Adipocyte (in vitro differentiated cells): ENCODE data around the gene FOXN3.

Source experiments
- DNase-seq: peaks from one replicate; pipeline ENCODE4 v3.0.0-alpha.2; 2015; ENCODE audit warnings: low read depth
- H3K27me3 ChIP-seq: replicated peaks from 2 replicates; pipeline ENCODE4 v1.7.0; 2013; ENCODE audit warnings: mild to moderate bottlenecking, low read length, moderate library complexity; ENCODE audit not compliant: control insufficient read depth, insufficient read depth
- H3K36me3 ChIP-seq: 2 replicates; pipeline ENCODE4 v1.7.0; 2013; ENCODE audit warnings: low read length, mild to moderate bottlenecking, moderate library complexity; ENCODE audit not compliant: control insufficient read depth, insufficient read depth, severe bottlenecking
- H3K4me1 ChIP-seq: 2 replicates; pipeline ENCODE4 v1.7.0; 2013; ENCODE audit warnings: mild to moderate bottlenecking, low read length, moderate library complexity; ENCODE audit not compliant: control insufficient read depth, insufficient read depth
- H3K4me3 ChIP-seq: 2 replicates; pipeline ENCODE4 v1.7.0; 2013; ENCODE audit warnings: mild to moderate bottlenecking, low read length, moderate library complexity
- H3K9ac ChIP-seq: 2 replicates; pipeline ENCODE4 v1.7.0; 2013; ENCODE audit warnings: mild to moderate bottlenecking, low read length, moderate library complexity
- H3K9me3 ChIP-seq: 2 replicates; pipeline ENCODE4 v1.7.0; 2013; ENCODE audit warnings: mild to moderate bottlenecking, low read length, moderate library complexity; ENCODE audit not compliant: control insufficient read depth

The FOXN3 gene

DNA sequence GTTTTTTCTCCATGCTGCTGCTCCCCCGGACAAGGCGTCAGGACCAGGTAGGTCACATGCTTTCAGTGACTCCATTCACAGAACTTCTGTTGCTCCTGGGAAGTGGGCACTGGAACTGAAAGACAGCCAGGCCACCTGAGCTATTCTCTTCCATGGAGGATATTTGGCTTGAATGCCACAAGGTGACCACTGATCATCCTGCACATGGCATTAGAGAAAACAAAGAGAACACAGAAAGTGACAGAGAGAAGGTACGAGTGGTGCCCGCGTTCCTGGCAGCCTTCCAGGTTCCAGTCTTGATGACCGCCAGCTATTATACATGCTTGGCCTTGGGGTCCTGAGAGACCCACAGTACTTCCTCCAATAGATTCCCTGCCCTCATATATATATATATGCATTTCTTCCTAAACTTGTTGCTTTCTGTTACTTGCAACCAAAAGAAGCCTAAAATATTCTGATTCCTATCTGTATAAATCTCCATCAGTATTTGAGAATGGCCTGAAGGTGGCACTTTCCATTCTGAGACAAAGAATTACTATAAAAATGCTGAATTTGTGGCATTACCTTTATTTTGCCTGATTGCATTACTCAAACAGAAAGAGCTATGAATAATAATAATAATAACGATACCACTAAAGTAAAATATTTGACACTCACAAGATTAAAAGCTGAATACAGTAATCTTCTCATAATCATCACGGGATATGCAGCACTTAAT lies 174.9 kb downstream of the FOXN3 start:
- DNase-seq: no peak
- Histone ChIP-seq H3K4me1 (peaks cover 10% of the 10 kb centered on the region), H3K27me3 (no peaks in the 10 kb centered on the region), H3K9ac (no peak overlapping the region), H3K36me3 (peaks cover 5% of the 10 kb centered on the region), H3K9me3 (no peaks in the 10 kb centered on the region), H3K4me3 (no peak overlapping the region)

DNA sequence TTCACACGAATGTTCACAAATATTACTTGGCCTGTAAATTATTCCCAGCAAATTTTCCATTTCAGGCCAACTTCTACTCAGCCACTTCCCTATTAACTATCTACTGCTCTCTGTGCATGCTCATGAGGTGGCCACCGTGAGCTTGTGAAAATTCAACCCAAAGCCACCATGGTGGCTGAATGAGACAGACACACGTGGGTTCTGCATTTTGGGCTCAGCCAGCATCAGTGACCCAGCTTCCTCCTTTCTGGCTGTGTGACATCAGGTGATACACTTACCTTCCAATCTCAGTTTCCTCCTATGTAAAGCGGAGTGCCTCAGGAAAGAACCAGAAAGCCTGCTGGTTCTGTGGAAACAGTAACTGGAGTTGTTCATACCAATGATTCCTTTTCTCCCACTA lies 175.8 kb downstream of the FOXN3 start:
- Histone ChIP-seq H3K9me3 (no peaks in the 10 kb centered on the region), H3K27me3 (no peaks in the 10 kb centered on the region), H3K4me1 (peaks cover 10% of the 10 kb centered on the region), H3K4me3 (no peak overlapping the region), H3K9ac (no peak overlapping the region), H3K36me3 (peaks cover 5% of the 10 kb centered on the region)
- no peak for DNase-seq

DNA sequence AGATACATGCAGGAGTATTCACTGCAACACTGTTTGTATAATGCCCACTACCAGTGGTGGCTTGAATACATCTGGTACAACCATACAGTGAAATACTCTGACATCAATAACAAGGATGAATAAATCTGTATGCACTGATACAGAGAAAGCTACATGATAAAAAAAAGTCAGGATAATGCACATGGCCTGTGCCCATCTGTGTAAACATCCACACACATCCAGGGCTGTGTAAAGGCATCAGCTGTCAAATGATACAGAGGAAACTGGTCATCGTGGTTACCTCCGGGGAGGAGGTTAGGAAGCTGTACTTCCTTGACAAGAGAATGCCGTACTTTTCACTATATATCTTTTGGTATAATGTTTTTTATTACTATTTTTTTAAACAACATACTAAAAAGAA lies 176.6 kb downstream of the FOXN3 start:
- no peak for DNase-seq
- Histone ChIP-seq H3K9me3 (no peaks in the 10 kb centered on the region), H3K9ac (no peak overlapping the region), H3K4me3 (no peak overlapping the region), H3K36me3 (peaks cover 5% of the 10 kb centered on the region), H3K4me1 (peaks cover 10% of the 10 kb centered on the region), H3K27me3 (no peaks in the 10 kb centered on the region)

DNA sequence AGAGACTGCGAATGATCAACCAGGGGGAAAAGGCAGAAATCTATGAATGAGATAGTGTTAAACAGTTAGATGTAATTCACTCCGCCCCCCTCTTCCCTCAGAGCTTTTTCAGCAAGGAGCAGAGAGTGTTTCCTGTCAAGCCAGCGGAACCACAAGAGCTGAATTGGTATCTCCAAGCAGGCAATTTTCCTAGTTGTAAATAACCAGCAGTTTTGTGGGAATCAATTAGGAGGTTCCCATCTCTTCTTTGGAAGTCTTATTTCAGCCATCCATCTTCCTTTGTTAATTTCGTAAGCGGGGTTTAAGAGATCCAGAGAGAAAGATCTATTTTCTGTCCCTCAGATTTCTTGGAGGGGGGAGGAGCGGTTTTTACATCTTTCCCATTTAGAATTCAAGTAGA lies 178.0 kb downstream of the FOXN3 start:
- no peak for DNase-seq
- Histone ChIP-seq H3K4me3 (no peak overlapping the region), H3K9me3 (no peaks in the 10 kb centered on the region)

DNA sequence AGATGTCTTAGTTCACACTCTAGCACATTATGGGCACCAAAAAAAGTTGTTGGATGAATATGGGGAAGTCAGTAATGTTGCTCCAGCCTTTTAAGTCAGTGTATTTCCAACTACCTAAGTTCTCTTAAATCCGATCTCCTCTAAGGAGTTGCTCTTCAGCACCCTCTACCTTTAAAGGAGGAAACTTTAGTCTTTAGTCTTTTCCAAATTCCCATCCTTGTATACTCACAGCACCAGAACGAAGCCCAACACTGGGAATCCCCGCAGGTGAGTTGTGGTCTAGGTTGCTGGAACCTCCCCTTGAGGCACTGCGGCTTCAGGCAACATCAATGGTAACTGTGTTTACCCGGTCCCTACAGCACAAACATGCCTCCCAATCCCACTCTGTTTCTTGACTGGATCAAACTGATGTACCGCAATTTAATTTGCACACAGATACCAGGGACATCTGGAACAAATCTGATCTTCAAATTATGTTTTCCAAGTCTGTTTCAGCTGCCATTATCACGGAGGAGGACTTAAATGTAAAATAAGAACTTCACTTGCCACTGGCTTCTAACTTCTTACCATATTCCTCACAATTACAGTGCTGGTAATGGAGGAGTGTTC lies 179.0 kb downstream of the FOXN3 start:
- peak; percentile 30 for DNase-seq
- Histone ChIP-seq H3K9me3 (no peaks in the 10 kb centered on the region), H3K27me3 (no peaks in the 10 kb centered on the region), H3K4me3 (no peak overlapping the region), H3K4me1 (peaks cover 5% of the 10 kb centered on the region), H3K9ac (no peak overlapping the region), H3K36me3 (no peaks in the 10 kb centered on the region)

More for the DNA sequence above, 178.0 kb downstream of the FOXN3 start:
- H3K4me1 ChIP-seq: peaks cover 10% of the 10 kb centered on the region
- no peak overlapping the region for H3K9ac ChIP-seq
- no peaks in the 10 kb centered on the region for H3K36me3 ChIP-seq
- no peaks in the 10 kb centered on the region for H3K27me3 ChIP-seq

DNA sequence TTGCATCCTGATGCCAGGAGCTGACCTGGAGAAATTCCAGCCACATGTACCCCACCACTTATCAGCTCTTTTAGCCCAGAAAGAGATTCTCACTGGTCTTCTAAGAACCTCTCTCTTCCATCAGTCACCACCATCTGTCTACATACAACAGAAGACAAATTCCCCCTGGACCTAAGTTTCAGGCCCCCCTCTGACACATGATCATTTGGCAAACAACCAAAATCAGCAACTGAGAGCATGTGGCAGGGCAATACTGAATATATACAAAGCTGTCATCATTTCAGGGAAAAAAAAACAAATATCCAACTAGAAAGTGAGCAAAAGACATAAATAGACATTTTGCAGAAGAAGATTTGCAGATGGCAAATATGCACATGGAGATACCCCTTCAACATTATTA lies 180.2 kb downstream of the FOXN3 start:
- H3K4me3 ChIP-seq: no peak overlapping the region
- H3K9ac ChIP-seq: no peak overlapping the region
- no peak for DNase-seq
- H3K9me3 ChIP-seq: no peaks in the 10 kb centered on the region
- no peaks in the 10 kb centered on the region for H3K27me3 ChIP-seq
- H3K4me1 ChIP-seq: no peaks in the 10 kb centered on the region
- no peaks in the 10 kb centered on the region for H3K36me3 ChIP-seq

DNA sequence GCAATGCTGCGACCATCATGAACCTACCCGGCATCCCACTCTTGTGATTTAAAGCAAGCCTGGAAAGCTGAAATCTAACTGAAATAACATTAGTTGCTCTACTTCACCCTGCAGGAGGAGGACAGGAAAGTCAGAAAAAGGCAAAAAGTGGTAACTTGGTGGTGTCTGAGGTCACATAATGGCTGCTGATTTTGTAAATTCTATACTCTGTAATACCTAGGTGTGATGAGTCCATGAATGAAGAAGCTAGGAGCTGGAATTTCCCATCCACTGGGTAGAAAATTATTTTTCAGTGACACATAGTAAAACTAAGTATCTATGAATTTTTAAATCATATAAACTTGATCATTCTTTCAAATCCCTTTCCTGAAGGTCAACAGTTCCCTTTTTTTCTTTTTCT lies 183.8 kb downstream of the FOXN3 start:
- H3K9ac ChIP-seq: no peak overlapping the region
- H3K9me3 ChIP-seq: no peaks in the 10 kb centered on the region
- no peaks in the 10 kb centered on the region for H3K27me3 ChIP-seq
- H3K4me1 ChIP-seq: peaks cover 7% of the 10 kb centered on the region
- H3K36me3 ChIP-seq: no peaks in the 10 kb centered on the region
- DNase-seq: no peak
- H3K4me3 ChIP-seq: no peak overlapping the region

DNA sequence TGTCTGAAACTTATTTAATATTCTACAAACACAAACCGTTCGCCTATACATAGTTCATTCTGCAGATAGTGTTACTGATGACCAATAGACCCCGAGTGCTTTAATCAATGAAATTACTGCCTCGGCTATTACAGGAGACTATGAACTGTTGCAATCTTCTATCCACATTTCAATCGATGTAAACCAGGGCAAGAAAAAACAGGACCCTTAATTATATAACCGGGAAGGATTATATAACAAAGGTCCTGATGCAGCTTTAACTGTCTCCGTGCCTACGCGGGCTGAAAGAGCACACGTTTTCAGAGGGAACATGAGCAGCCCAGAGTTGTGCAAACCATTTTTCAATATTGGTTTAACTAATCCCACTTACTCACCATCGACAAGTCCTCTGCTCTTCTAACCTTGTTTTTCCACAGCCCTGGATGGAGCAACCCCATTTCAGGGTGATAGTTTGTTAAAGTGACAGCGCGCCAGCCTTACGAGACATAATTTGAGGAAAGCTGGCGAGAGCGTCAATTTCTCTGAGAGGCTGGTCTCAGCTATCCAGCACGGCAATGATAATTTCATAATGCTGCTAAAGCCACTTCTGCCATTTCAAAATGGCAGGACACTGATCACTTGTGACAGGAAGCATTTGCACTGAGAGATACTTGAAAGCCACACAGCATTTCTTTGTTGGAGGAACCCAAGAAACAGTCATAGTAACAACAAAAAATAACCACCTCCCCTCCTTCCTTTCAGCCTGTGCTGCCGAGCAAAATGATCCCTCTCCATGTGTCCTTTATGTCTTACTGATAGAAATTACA lies 184.6 kb downstream of the FOXN3 start:
- Histone ChIP-seq H3K27me3 (no peaks in the 10 kb centered on the region), H3K36me3 (no peaks in the 10 kb centered on the region), H3K9ac (no peak overlapping the region), H3K4me3 (no peak overlapping the region), H3K4me1 (peaks cover 8% of the 10 kb centered on the region), H3K9me3 (no peaks in the 10 kb centered on the region)
- DNase-seq: no peak

DNA sequence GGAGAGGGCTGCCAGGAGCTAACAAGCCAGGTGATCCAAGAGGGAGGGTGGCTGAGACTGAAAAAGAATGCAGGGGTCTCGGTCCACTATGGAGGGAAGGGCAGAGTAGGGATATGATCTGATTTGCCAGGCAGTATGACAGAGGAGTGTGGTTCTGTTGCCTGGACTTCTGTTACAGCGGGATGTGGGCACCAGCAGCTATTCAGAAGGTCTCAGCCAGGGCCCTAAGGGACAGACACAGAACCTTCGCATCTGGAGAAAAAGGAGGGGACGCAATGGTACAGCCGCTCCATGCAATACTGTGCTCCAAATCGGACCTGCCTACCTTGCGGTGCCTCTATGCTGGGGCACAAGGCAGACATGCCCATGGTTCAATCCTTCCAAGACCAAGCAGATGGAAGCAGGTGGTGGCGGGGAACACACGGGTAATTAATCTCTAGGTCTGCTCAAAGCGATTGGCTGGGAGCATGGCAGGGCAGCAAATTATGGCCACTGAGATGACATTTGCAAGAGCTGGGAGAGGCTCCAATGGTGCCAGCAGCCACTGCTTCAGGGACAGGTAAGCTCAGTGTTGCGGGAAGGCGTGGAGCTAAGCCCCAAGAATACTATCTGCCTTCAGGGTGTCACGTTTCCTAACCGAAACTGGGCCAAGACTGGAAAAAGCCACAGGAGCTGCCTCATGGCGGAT lies 185.5 kb downstream of the FOXN3 start:
- Histone ChIP-seq H3K36me3 (no peaks in the 10 kb centered on the region), H3K4me1 (peaks cover 17% of the 10 kb centered on the region), H3K9me3 (no peaks in the 10 kb centered on the region), H3K27me3 (no peaks in the 10 kb centered on the region), H3K9ac (no peak overlapping the region), H3K4me3 (no peak overlapping the region)
- DNase-seq: no peak

DNA sequence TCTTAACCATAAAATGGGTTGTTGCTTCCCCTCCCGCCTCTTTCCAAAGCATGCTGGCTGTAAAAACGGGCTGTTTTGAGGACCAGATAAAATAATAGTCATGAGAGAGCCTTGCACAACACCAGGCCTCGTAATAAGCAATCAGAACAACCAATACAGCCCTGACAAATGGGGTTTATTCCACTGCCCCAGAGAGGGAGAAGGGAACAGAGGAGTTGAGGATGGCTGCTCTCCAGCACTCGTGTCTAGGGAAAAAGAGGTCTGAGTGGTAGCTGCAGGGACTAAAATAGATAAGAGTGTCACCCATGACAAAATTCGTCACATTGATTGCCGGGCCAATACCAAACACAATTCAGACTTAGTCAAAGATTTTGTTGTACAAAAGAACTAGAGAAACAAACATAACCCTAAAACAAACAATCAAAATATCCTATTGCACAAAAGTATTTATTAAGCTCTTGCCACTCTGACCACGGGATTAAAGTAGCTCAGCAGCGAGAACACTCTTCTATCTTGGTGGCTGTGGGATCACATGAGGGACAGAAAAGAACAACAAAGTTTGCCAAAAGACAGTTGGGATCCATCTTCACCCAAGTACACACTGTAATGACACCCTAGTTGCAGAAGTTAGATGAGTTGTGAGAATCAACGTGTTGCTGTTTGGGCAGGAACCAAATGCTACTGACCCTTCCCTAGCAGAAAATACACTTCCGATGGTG lies 188.0 kb downstream of the FOXN3 start:
- Histone ChIP-seq H3K9ac (no peak overlapping the region), H3K4me3 (no peak overlapping the region), H3K9me3 (no peaks in the 10 kb centered on the region), H3K4me1 (peaks cover 29% of the 10 kb centered on the region), H3K27me3 (no peaks in the 10 kb centered on the region), H3K36me3 (no peaks in the 10 kb centered on the region)
- DNase-seq: no peak
